AG04450 (cell line): Measurements from ENCODE around the gene RIGI. TPM values are rescaled to one million over a fixed set of nuclear protein-coding genes. Genes with fewer than 3 reads are reported as not detected.

Experiments used
- CTCF ChIA-PET: fragments of 300-600, 350-600 bp; formaldehyde crosslinking; extraction: SDS; loops from one replicate; lab custom pipeline; 2022; ENCODE audit warnings: antibody characterized with exemption, inconsistent platforms; lab: Charles Lee
- POLR2A ChIA-PET: fragments of 350-600 bp; formaldehyde crosslinking; extraction: SDS; loops from one replicate; lab custom pipeline; 2021; ENCODE audit warnings: antibody characterized with exemption, inconsistent platforms; lab: Yijun Ruan, JAX
- DNase-seq: peaks from one replicate; pipeline ENCODE4 v3.0.0-alpha.2; 2011; ENCODE audit warnings: low read depth, low spot score
- H3K27ac ChIP-seq: one replicate; pipeline ENCODE4 v1.5.1; 2012; ENCODE audit warnings: low read depth, low read length, control low read depth
- H3K27me3 ChIP-seq: one replicate; pipeline ENCODE4 v1.6.0; 2012; ENCODE audit warnings: low read length; ENCODE audit not compliant: control insufficient read depth, insufficient read depth
- H3K4me3 ChIP-seq: 2 replicates; pipeline ENCODE4 v1.5.1; 2011; ENCODE audit warnings: mild to moderate bottlenecking, low read depth, low read length, control low read depth
- H3K9me3 ChIP-seq: 2 replicates; pipeline ENCODE4 v1.5.1; 2012; ENCODE audit warnings: low read length; ENCODE audit not compliant: control insufficient read depth, insufficient read depth
- polyA plus RNA-seq: library from polyadenylated mRNA; depleted of rRNA; stranded (reverse); fragments of >200 nt; gene quantifications from 2 replicates; pipeline ENCODE4 v1.2.3, GENCODE V29; 2011; rRNA removed
- TF ChIP-seq, protein P1 (sequence below): IDR thresholded peaks from 2 replicates; pipeline ENCODE4 v1.5.1; 2011; ENCODE audit warnings: low read depth, low read length, control low read depth, inconsistent platforms

The RIGI gene
- polyA plus RNA-seq, 1 experiment = 11.1 TPM

DNA sequence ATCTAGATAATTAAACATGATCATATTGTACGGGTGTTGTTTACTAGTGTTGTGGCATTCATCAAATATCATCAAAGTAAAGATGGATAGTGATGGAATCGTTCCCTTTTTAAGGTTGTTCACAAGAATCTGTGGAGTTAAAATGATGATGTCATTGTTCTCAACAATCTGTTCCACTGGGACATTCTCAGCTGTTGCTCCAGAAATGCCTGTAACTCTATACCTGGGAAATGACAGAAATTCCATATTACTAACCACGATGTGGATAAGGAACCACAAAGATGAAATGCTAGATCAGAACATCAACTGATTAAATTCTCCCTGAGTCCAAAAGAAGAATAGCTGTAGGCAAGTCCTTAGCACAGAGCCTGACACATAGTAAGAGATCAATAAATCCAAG, 38.0 kb downstream of the RIGI start:
- no peak overlapping the region for H3K27ac ChIP-seq
- TF ChIP-seq, protein P1, sequence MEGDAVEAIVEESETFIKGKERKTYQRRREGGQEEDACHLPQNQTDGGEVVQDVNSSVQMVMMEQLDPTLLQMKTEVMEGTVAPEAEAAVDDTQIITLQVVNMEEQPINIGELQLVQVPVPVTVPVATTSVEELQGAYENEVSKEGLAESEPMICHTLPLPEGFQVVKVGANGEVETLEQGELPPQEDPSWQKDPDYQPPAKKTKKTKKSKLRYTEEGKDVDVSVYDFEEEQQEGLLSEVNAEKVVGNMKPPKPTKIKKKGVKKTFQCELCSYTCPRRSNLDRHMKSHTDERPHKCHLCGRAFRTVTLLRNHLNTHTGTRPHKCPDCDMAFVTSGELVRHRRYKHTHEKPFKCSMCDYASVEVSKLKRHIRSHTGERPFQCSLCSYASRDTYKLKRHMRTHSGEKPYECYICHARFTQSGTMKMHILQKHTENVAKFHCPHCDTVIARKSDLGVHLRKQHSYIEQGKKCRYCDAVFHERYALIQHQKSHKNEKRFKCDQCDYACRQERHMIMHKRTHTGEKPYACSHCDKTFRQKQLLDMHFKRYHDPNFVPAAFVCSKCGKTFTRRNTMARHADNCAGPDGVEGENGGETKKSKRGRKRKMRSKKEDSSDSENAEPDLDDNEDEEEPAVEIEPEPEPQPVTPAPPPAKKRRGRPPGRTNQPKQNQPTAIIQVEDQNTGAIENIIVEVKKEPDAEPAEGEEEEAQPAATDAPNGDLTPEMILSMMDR = no peak
- H3K27me3 ChIP-seq = no peaks in the 10 kb centered on the region
- ChIA-PET POLR2A (interaction anchor here (0.6 to 0.9 kb wide), 2 partner anchors 32 to 38 kb away, joined by 3 to 4 read pairs; partner anchors contain the start of gene RIGI), CTCF (interaction anchor here (0.5 to 3.2 kb wide), 6 partner anchors 10 to 109 kb away, joined by 3 to 15 read pairs (median 6); partner anchors contain the start of gene RIGI)
- peak; percentile 21 for DNase-seq
- H3K4me3 ChIP-seq = no peak overlapping the region
- no peaks in the 10 kb centered on the region for H3K9me3 ChIP-seq

DNA sequence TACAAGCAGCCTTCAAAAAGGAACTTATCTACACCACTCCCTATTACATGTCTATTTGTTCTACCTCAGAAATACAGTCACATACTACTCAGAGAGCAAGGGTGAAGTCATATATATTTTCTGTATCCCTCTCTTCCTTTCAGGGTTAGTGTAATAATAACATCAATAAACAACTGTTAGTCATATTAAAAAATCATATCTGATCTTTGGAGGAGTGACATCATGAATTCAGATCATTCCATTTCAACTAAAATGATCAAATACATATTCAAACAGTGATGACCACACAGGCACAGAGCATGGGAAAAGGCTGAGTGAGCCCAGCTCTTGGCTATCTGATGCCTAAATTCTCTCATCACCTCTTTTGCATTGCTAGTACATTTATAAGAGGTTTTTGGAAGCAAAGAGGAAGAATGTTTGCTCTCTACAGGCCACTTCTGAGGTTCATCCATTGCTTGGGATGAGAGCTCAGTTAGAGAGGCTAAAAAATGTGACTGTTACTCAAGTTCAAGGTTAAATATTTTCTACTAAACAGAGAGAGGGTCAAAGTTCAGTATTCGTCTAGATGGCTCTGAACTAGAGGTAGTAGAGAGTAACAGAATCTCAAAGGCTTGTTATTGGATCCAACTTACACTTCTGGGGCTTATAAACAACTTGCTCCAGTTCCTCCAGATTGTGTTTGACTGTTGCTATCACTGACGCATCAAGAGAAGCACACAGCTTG, 39.0 kb downstream of the RIGI start:
- CTCF ChIA-PET = interaction anchor here (0.9 to 3.2 kb wide), 4 partner anchors 39 to 108 kb away, joined by 3 to 15 read pairs (median 4); partner anchors contain the start of gene RIGI
- peak; percentile 27 for DNase-seq

DNA sequence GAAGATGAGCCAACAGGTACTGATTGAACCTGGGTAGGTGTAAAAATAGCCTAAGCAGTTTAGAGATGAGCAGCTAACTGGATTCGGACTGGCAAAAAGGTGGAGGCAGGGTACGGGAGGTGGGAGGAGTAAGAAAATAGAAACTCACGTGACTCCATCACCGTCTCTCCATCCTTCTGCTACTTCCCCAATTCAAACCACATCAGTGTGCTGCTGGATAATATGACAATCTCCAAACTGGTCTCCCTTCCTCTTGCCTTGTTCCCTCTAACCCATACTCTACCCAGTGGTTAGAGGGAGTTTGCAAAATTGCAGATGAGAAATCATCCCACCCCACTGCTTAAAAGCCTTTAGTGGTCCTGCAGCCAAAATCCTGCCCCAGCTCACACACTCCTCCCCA, 42.7 kb downstream of the RIGI start:
- Histone ChIP-seq H3K9me3 (no peaks in the 10 kb centered on the region), H3K27me3 (no peaks in the 10 kb centered on the region), H3K27ac (no peak overlapping the region), H3K4me3 (no peak overlapping the region)
- TF ChIP-seq, protein P1 = no peak
- DNase-seq = no peak
- POLR2A ChIA-PET = no interaction called here
- CTCF ChIA-PET = interaction anchor here (1.1 to 1.3 kb wide), 2 partner anchors 89 to 97 kb away, joined by 3 to 4 read pairs; no protein-coding TSS in a partner anchor

More for the DNA sequence above, 39.0 kb downstream of the RIGI start:
- Histone ChIP-seq H3K27me3 (no peaks in the 10 kb centered on the region), H3K9me3 (no peaks in the 10 kb centered on the region), H3K27ac (peak overlapping the region; percentile 32), H3K4me3 (no peak overlapping the region)
- TF ChIP-seq, protein P1 = no peak
- POLR2A ChIA-PET = interaction anchor here (0.9 kb wide), 1 partner anchor 39 kb away, joined by 3 read pairs; the partner anchor contains the start of gene RIGI

Other genes starting within 250 kb of the RIGI start
- gene ACO1, start 141.6 kb downstream of the RIGI start, polyA plus RNA-seq = 291 and 330 TPM in 2 replicates
- gene SMIM27, start 26.1 kb upstream of the RIGI start, polyA plus RNA-seq = 7.2 and 11.6 TPM in 2 replicates
- gene TOPORS, start 26.4 kb upstream of the RIGI start, polyA plus RNA-seq = 14.4 and 20.4 TPM in 2 replicates
- 60.2 and 65.3 TPM in 2 replicates for gene NDUFB6, start 47.0 kb upstream of the RIGI start, polyA plus RNA-seq
- 0.01 TPM in 1 of 2 replicates, not detected in the other for gene TAF1L, start 109.5 kb upstream of the RIGI start, polyA plus RNA-seq